DND-41 (cell line): ENCODE measurements around the gene ARIH1.

ENCODE experiments used
- ATAC-seq: fragments of 200-7000 bp; cut with Tn5 transposase; 3 replicates; pipeline ENCODE4 v1.9.1; 2021; ENCODE audit warnings: low read depth; ENCODE audit not compliant: insufficient read depth
- DNase-seq: peaks from one replicate; pipeline ENCODE4 v3.0.0-alpha.2; 2020
- H2AFZ ChIP-seq: 2 replicates; pipeline ENCODE4 v1.6.0; 2012; ENCODE audit warnings: low read depth, low read length
- H3K27ac ChIP-seq: 2 replicates; pipeline ENCODE4 v1.5.1; 2012; ENCODE audit warnings: low read length, inconsistent platforms
- H3K27me3 ChIP-seq: fragments of 200-600 bp; sonication (generic); 2 replicates; pipeline ENCODE4 v1.6.0; 2012; ENCODE audit warnings: low read length, mild to moderate bottlenecking, inconsistent platforms; ENCODE audit not compliant: insufficient read depth, poor library complexity
- H3K36me3 ChIP-seq: 2 replicates; pipeline ENCODE4 v1.5.1; 2012; ENCODE audit warnings: low read length, inconsistent platforms; ENCODE audit not compliant: insufficient read depth
- H3K4me1 ChIP-seq: 2 replicates; pipeline ENCODE4 v1.5.1; 2012; ENCODE audit warnings: mild to moderate bottlenecking, low read length; ENCODE audit not compliant: insufficient read depth
- H3K4me2 ChIP-seq: 2 replicates; pipeline ENCODE4 v1.6.0; 2012; ENCODE audit warnings: mild to moderate bottlenecking, moderate library complexity, low read length, inconsistent platforms; ENCODE audit not compliant: insufficient read depth
- H3K4me3 ChIP-seq, 2 experiments: fragments of 200-600 bp in 1 of 2; shearing (Covaris generic) in 1 of 2; 2 replicates each; pipeline ENCODE4 v1.5.1; 2012 to 2016; ENCODE audit warnings: inconsistent platforms in 2 of 2, low read length in 2 of 2, mild to moderate bottlenecking in 2 of 2, low read depth in 1 of 2, moderate library complexity in 1 of 2
- H3K79me2 ChIP-seq: 2 replicates; pipeline ENCODE4 v1.6.0; 2012; ENCODE audit warnings: low read length, inconsistent platforms; ENCODE audit not compliant: insufficient read depth
- H3K9ac ChIP-seq: 2 replicates; pipeline ENCODE4 v1.6.0; 2012; ENCODE audit warnings: low read depth, mild to moderate bottlenecking, inconsistent platforms, low read length, moderate library complexity
- H3K9me3 ChIP-seq: 2 replicates; pipeline ENCODE4 v1.5.1; 2012; ENCODE audit warnings: low read length, moderate library complexity, mild to moderate bottlenecking, inconsistent platforms; ENCODE audit not compliant: insufficient read depth, severe bottlenecking
- H4K20me1 ChIP-seq: 2 replicates; pipeline ENCODE4 v1.6.0; 2012; ENCODE audit warnings: low read length; ENCODE audit not compliant: insufficient read depth
- CTCF ChIP-seq: IDR thresholded peaks from 2 replicates; pipeline ENCODE4 v1.5.1; 2012; ENCODE audit warnings: borderline replicate concordance, low read length, moderate library complexity, mild to moderate bottlenecking; ENCODE audit not compliant: poor library complexity, severe bottlenecking; ENCODE audit errors: extremely low read depth
- EZH2 ChIP-seq: IDR thresholded peaks from 3 replicates; pipeline ENCODE4 v1.6.1; 2012; ENCODE audit warnings: borderline replicate concordance, low read depth, mild to moderate bottlenecking, moderate library complexity, low read length, inconsistent platforms; ENCODE audit not compliant: severe bottlenecking

ARIH1 gene

DNA sequence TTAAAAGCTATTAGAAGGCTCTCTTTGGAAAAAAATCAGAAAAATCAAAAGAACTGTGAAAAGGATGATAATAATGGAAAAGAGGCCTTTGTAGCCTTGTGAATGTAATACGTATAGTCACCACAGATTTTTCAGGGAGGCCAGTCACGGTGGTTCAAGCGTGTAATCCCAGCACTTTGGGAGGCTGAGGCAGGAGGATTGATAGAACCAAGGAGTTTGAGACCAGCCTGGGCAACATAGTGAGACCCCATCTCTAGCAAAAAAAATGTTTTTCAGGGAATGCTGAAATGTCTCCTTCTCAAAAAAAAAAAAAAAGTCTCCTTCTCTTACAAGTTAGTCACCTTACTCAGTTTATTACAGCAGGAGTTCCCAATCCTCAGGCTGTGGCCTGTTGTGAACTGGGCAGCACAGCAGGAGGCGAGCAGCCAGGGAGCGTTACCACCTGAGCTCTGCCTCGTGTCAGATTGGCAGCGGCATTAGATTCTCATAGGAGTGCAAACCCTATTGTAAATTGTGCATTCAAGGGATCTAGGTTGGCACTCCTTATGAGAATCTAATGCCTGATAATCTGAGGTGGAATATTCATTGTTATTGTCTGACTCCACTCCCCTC is 15.9 kb downstream of the ARIH1 start:
- peaks cover 80% of the 10 kb centered on the region for H4K20me1 ChIP-seq
- H3K36me3 ChIP-seq = peaks cover 19% of the 10 kb centered on the region
- no peak for DNase-seq
- TF ChIP-seq EZH2 (no peak), CTCF (no peak)
- H3K4me2 ChIP-seq = no peak overlapping the region
- no peak for ATAC-seq
- H3K79me2 ChIP-seq = peaks cover 100% of the 10 kb centered on the region
- no peak overlapping the region for H3K9ac ChIP-seq
- no peaks in the 10 kb centered on the region for H3K4me1 ChIP-seq
- H3K27me3 ChIP-seq = no peaks in the 10 kb centered on the region
- H3K4me3 ChIP-seq = no peak overlapping the region
- no peaks in the 10 kb centered on the region for H3K9me3 ChIP-seq
- H3K27ac ChIP-seq = no peak overlapping the region
- no peak overlapping the region for H2AFZ ChIP-seq

GRCh38 chr15:72491768-72492167 is 17.6 kb downstream of the ARIH1 start:
- ATAC-seq (no peak), DNase-seq (no peak)
- Histone ChIP-seq H3K79me2 (peaks cover 100% of the 10 kb centered on the region), H4K20me1 (peaks cover 78% of the 10 kb centered on the region), H3K27me3 (no peaks in the 10 kb centered on the region), H3K9ac (no peak overlapping the region), H3K9me3 (no peaks in the 10 kb centered on the region), H3K4me2 (no peak overlapping the region), H3K4me3 (no peak overlapping the region), H2AFZ (no peak overlapping the region), H3K36me3 (peaks cover 25% of the 10 kb centered on the region), H3K27ac (no peak overlapping the region), H3K4me1 (no peaks in the 10 kb centered on the region)
- no peak for TF ChIP-seq CTCF
- TF ChIP-seq EZH2 = no peak

GRCh38 chr15:72492733-72493132 is 18.6 kb downstream of the ARIH1 start:
- TF ChIP-seq EZH2 (no peak), CTCF (no peak)
- no peak overlapping the region for H3K4me2 ChIP-seq
- H3K79me2 ChIP-seq = peaks cover 100% of the 10 kb centered on the region
- H3K4me3 ChIP-seq = no peak overlapping the region
- no peak overlapping the region for H3K27ac ChIP-seq
- H3K27me3 ChIP-seq = no peaks in the 10 kb centered on the region
- no peak for DNase-seq
- H3K36me3 ChIP-seq = peaks cover 28% of the 10 kb centered on the region
- peaks cover 78% of the 10 kb centered on the region for H4K20me1 ChIP-seq
- no peak overlapping the region for H3K9ac ChIP-seq
- ATAC-seq = no peak
- no peaks in the 10 kb centered on the region for H3K9me3 ChIP-seq
- no peaks in the 10 kb centered on the region for H3K4me1 ChIP-seq
- no peak overlapping the region for H2AFZ ChIP-seq
